Measurements from ENCODE around the gene RBBP8NL.

GRCh38 chr20:62475027-62475771, 47.9 kb upstream of the RBBP8NL start:
- TF ChIP-seq, protein P1, sequence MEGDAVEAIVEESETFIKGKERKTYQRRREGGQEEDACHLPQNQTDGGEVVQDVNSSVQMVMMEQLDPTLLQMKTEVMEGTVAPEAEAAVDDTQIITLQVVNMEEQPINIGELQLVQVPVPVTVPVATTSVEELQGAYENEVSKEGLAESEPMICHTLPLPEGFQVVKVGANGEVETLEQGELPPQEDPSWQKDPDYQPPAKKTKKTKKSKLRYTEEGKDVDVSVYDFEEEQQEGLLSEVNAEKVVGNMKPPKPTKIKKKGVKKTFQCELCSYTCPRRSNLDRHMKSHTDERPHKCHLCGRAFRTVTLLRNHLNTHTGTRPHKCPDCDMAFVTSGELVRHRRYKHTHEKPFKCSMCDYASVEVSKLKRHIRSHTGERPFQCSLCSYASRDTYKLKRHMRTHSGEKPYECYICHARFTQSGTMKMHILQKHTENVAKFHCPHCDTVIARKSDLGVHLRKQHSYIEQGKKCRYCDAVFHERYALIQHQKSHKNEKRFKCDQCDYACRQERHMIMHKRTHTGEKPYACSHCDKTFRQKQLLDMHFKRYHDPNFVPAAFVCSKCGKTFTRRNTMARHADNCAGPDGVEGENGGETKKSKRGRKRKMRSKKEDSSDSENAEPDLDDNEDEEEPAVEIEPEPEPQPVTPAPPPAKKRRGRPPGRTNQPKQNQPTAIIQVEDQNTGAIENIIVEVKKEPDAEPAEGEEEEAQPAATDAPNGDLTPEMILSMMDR (IDR thresholded peaks at IDR 0.05), result no peak
- no peak for TF ChIP-seq POLR2A (IDR thresholded peaks at IDR 0.05)
